Panc1 (cell line): ENCODE measurements around the gene NOC2L. TPM values are rescaled to one million over a fixed set of nuclear protein-coding genes. Genes with fewer than 3 reads are reported as not detected.

ENCODE experiments used
- ATAC-seq: fragments of 200-7000 bp; cut with Tn5 transposase; 2 replicates; pipeline ENCODE4 v1.9.1; 2020; ENCODE audit warnings: mild to moderate bottlenecking, moderate library complexity
- BruUV-seq: library from RNA; stranded (reverse); fragments of 400-500 nt; replicated peaks from 2 replicates; lab custom pipeline; 2021; lab: Mats Ljungman, UMichigan
- CTCF ChIA-PET: fragments of 300-600 bp; sonication (Branson Sonifier 250); formaldehyde crosslinking; loops from one replicate; lab custom pipeline; 2022; ENCODE audit warnings: antibody characterized with exemption; lab: Charles Lee
- POLR2A ChIA-PET: fragments of 300-600 bp; sonication (Branson Sonifier 250); formaldehyde crosslinking; loops from one replicate; lab custom pipeline; 2022; ENCODE audit warnings: antibody characterized with exemption; lab: Charles Lee
- DNase-seq: peaks from one replicate; pipeline ENCODE4 v3.0.0-alpha.2; 2010; ENCODE audit warnings: low read depth, low spot score
- H3K27ac ChIP-seq: 2 replicates; pipeline ENCODE4 v1.5.1; 2011; ENCODE audit warnings: mild to moderate bottlenecking, low read length, inconsistent platforms
- H3K27me3 ChIP-seq: fragments of 200-500 bp; sonication (Bioruptor generic); 2 replicates; pipeline ENCODE4 v1.6.0; 2014; ENCODE audit warnings: low read length, inconsistent platforms; ENCODE audit not compliant: control insufficient read depth, insufficient read depth
- H3K36me3 ChIP-seq: fragments of 200-500 bp; sonication (Bioruptor generic); 2 replicates; pipeline ENCODE4 v1.5.1; 2014; ENCODE audit warnings: inconsistent platforms, mild to moderate bottlenecking, low read length, moderate library complexity; ENCODE audit not compliant: control insufficient read depth, insufficient read depth
- H3K4me1 ChIP-seq: 2 replicates; pipeline ENCODE4 v1.5.1; 2011; ENCODE audit warnings: inconsistent platforms, mild to moderate bottlenecking, low read length, moderate library complexity; ENCODE audit not compliant: control insufficient read depth, insufficient read depth
- H3K4me3 ChIP-seq, 2 experiments: 2 replicates each; pipeline ENCODE4 v1.5.1; 2011 to 2012; ENCODE audit warnings: low read depth in 2 of 2, low read length in 2 of 2, mild to moderate bottlenecking in 2 of 2, inconsistent platforms in 1 of 2, moderate library complexity in 1 of 2
- H3K9me3 ChIP-seq: fragments of 200-500 bp; sonication (Bioruptor generic); 2 replicates; pipeline ENCODE4 v1.5.1; 2014; ENCODE audit warnings: low read depth, mild to moderate bottlenecking, inconsistent platforms, low read length, moderate library complexity; ENCODE audit not compliant: control insufficient read depth, insufficient read depth
- POLR2AphosphoS5 ChIP-seq: IDR thresholded peaks from 2 replicates; pipeline ENCODE4 v1.6.1; 2012; ENCODE audit warnings: mild to moderate bottlenecking, low read depth, low read length, moderate library complexity
- SIN3A ChIP-seq: IDR thresholded peaks from 2 replicates; pipeline ENCODE4 v1.6.1; 2012; ENCODE audit warnings: low read depth, mild to moderate bottlenecking, low read length, moderate library complexity, borderline replicate concordance; ENCODE audit not compliant: insufficient read depth
- TCF7L2 ChIP-seq: IDR thresholded peaks from 2 replicates; pipeline ENCODE4 v1.6.1; 2011; ENCODE audit warnings: mild to moderate bottlenecking, low read depth, low read length, inconsistent platforms
- in situ Hi-C: cut with HindIII; loops from 2 replicates; pipeline ENCODE4 v1.10.0; 2016; ENCODE audit warnings: low sequenced_read_pairs, low pct_unique_long_range_greater_than_20kb
- intact Hi-C: fragments of 100-400 bp; cut with micrococcal nuclease; formaldehyde crosslinking; loops from one replicate; pipeline ENCODE4 v1.10.0; 2022; ENCODE audit not compliant: unreplicated experiment
- total RNA-seq: library from RNA; stranded (reverse); gene quantifications from one replicate; pipeline ENCODE4 v1.2.1, GENCODE V29; 2021; ENCODE audit not compliant: unreplicated experiment
- TF ChIP-seq, protein P1 (sequence below): fragments of 450-650 bp; IDR thresholded peaks from 2 replicates; pipeline ENCODE4 v1.5.1; 2017; ENCODE audit warnings: mild to moderate bottlenecking
- TF ChIP-seq, protein P2 (sequence below), 2 experiments: IDR thresholded peaks; 2 replicates each; pipeline ENCODE4 v1.6.1; 2011 to 2012; ENCODE audit warnings: low read depth in 2 of 2, control low read depth in 1 of 2, low read length in 1 of 2, mild to moderate bottlenecking in 1 of 2, moderate library complexity in 1 of 2; ENCODE audit not compliant: insufficient read depth in 1 of 2

Gene NOC2L
- total RNA-seq, 1 experiment from 2014 or later = 193 TPM

DNA sequence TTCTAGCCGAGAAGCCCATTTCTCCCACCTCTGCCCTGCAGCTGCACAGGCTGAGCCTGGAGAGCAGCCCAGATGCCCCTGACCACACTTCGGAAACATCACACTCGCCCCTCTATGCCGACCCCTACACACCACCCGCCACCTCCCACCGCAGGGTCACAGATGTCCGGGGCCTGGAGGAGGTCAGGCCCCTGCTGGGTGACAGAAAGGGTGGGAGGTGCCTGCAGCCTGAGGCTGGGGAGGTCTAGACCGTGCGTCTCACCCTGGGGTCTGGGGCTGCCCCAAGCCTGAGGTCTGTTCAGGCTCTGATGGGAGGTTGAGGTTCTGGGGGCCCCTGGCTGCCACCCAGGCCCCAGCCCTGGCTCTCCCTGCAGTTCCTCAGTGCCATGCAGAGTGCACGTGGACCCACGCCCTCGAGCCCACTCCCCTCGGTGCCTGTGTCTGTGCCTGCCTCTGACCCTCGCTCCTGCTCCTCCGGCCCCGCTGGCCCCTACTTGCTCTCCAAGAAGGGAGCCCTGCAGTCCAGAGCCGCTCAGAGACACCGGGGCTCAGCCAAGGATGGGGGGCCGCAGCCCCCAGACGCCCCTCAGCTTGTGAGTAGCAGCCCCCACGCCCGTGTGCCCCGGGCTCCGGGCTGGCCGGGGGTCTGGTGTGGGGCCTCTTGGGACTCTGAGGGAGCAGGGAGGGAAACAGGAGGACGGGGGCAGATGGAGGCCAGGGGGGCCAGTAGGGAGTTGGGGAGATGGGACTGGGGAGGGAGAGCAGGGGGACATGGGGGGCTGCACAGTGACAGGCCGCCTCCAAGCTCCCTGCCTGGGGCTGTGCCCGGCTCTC, 14.6 kb upstream of the NOC2L start:
- intact Hi-C loops = no loop called here
- H3K4me1 ChIP-seq = 0 out of 2 replicates have a peak, but pooled peaks cover 4% of the 10 kb centered on the region
- TF ChIP-seq POLR2AphosphoS5 = no peak
- TF ChIP-seq, protein P1, sequence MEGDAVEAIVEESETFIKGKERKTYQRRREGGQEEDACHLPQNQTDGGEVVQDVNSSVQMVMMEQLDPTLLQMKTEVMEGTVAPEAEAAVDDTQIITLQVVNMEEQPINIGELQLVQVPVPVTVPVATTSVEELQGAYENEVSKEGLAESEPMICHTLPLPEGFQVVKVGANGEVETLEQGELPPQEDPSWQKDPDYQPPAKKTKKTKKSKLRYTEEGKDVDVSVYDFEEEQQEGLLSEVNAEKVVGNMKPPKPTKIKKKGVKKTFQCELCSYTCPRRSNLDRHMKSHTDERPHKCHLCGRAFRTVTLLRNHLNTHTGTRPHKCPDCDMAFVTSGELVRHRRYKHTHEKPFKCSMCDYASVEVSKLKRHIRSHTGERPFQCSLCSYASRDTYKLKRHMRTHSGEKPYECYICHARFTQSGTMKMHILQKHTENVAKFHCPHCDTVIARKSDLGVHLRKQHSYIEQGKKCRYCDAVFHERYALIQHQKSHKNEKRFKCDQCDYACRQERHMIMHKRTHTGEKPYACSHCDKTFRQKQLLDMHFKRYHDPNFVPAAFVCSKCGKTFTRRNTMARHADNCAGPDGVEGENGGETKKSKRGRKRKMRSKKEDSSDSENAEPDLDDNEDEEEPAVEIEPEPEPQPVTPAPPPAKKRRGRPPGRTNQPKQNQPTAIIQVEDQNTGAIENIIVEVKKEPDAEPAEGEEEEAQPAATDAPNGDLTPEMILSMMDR = no peak
- TF ChIP-seq, protein P2, sequence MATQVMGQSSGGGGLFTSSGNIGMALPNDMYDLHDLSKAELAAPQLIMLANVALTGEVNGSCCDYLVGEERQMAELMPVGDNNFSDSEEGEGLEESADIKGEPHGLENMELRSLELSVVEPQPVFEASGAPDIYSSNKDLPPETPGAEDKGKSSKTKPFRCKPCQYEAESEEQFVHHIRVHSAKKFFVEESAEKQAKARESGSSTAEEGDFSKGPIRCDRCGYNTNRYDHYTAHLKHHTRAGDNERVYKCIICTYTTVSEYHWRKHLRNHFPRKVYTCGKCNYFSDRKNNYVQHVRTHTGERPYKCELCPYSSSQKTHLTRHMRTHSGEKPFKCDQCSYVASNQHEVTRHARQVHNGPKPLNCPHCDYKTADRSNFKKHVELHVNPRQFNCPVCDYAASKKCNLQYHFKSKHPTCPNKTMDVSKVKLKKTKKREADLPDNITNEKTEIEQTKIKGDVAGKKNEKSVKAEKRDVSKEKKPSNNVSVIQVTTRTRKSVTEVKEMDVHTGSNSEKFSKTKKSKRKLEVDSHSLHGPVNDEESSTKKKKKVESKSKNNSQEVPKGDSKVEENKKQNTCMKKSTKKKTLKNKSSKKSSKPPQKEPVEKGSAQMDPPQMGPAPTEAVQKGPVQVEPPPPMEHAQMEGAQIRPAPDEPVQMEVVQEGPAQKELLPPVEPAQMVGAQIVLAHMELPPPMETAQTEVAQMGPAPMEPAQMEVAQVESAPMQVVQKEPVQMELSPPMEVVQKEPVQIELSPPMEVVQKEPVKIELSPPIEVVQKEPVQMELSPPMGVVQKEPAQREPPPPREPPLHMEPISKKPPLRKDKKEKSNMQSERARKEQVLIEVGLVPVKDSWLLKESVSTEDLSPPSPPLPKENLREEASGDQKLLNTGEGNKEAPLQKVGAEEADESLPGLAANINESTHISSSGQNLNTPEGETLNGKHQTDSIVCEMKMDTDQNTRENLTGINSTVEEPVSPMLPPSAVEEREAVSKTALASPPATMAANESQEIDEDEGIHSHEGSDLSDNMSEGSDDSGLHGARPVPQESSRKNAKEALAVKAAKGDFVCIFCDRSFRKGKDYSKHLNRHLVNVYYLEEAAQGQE (IDR thresholded peaks at IDR 0.05; ENCODE audit: insufficient read depth in 1 of 2, low read depth in 2 of 2, low read length in 1 of 2) = no peak
- no peak for TF ChIP-seq SIN3A
- TF ChIP-seq TCF7L2 = no peak
- no peaks in the 10 kb centered on the region for H3K36me3 ChIP-seq
- POLR2A ChIA-PET = no interaction called here
- CTCF ChIA-PET = no interaction called here
- in situ Hi-C loops = no loop called here
- no peaks in the 10 kb centered on the region for H3K9me3 ChIP-seq
- H3K27ac ChIP-seq = no peak overlapping the region
- H3K4me3 ChIP-seq = no peak overlapping the region
- no peaks in the 10 kb centered on the region for H3K27me3 ChIP-seq
- no peak for ATAC-seq
- no TSS peak for BruUV-seq
- no peak for DNase-seq

DNA sequence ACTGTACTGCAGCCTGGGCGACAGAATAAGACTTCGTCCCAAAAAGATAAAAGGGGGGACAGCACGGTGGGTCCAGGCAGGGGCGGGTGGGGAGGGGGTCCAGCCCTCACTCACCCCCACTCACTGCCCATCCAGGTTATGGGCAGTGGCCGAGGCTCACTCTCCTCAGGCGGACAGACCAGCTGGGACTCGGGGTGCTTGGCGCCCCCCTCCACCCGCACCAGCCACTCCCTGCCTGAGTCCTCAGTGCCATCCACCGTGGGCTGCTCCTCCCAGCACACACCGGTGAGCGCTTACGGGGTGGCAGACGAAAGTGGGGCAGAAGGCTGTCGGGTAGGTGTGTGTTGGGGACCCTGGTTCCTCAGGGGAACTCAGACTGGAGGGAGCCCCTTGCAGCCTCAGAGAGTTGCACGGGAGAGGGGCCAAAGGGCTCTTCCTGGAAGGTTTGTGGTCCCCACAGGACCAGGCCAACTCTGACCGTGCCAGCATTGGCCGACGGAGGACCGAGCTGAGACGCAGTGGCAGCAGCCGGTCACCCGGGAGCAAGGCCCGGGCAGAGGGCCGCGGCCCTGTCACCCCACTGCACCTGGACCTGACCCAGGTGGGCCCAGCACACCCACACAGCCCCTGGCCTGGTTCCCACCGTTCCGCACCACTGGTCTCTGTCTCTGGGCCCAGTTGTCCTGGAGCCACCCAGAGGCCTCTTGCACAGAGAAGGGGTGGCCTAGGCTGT, 13.8 kb upstream of the NOC2L start:
- Histone ChIP-seq H3K4me3 (no peak overlapping the region), H3K27me3 (no peaks in the 10 kb centered on the region), H3K4me1 (peaks cover 7% of the 10 kb centered on the region; the same call in 1 of the 2 replicates), H3K36me3 (no peaks in the 10 kb centered on the region), H3K27ac (no peak overlapping the region), H3K9me3 (no peaks in the 10 kb centered on the region)
- DNase-seq = no peak
- in situ Hi-C loops (no loop called here), intact Hi-C loops (no loop called here)
- no peak for ATAC-seq
- no TSS peak for BruUV-seq
- POLR2A ChIA-PET = no interaction called here
- TF ChIP-seq, protein P1 = no peak
- TF ChIP-seq SIN3A = no peak
- no peak for TF ChIP-seq TCF7L2
- no peak for TF ChIP-seq POLR2AphosphoS5
- TF ChIP-seq, protein P2 (IDR thresholded peaks at IDR 0.05; ENCODE audit: insufficient read depth in 1 of 2, low read depth in 2 of 2, low read length in 1 of 2) = no peak
- CTCF ChIA-PET = no interaction called here
